Activated CD8-positive, alpha-beta T cell treated with anti-CD3 and anti-CD28 coated beads for 36 hours (primary cell): Measurements from ENCODE around the gene SEMA3B. TPM values are rescaled to one million over a fixed set of nuclear protein-coding genes. Genes with fewer than 3 reads are reported as not detected.

Experiments used
- ATAC-seq: fragments of 200-7000 bp; cut with Tn5 transposase; one replicate; pipeline ENCODE4 v1.10.0; 2021; ENCODE audit warnings: mild to moderate bottlenecking, moderate library complexity
- CTCF ChIA-PET: fragments of 350-600 bp; sonication (Branson Sonifier 250); formaldehyde crosslinking; loops from one replicate; lab custom pipeline; 2021; ENCODE audit warnings: antibody characterized with exemption; lab: Charles Lee
- POLR2A ChIA-PET: fragments of 350-600 bp; sonication (Branson Sonifier 250); formaldehyde crosslinking; loops from one replicate; lab custom pipeline; 2021; ENCODE audit warnings: antibody characterized with exemption; lab: Charles Lee
- DNase-seq: peaks from one replicate; pipeline ENCODE4 v3.0.0-alpha.2; 2020
- H3K27ac Mint-ChIP-seq: one replicate; pipeline ENCODE4 v1.8.0; 2021; ENCODE audit warnings: mild to moderate bottlenecking, mixed read lengths
- H3K27me3 Mint-ChIP-seq: one replicate; pipeline ENCODE4 v1.8.0; 2021; ENCODE audit warnings: mixed read lengths
- H3K36me3 Mint-ChIP-seq: one replicate; pipeline ENCODE4 v1.8.0; 2021; ENCODE audit warnings: low read depth, mixed read lengths
- H3K4me1 Mint-ChIP-seq: one replicate; pipeline ENCODE4 v1.8.0; 2021; ENCODE audit warnings: low read depth, mixed read lengths
- H3K4me3 Mint-ChIP-seq: one replicate; pipeline ENCODE4 v1.8.0; 2021; ENCODE audit warnings: mild to moderate bottlenecking, moderate library complexity, mixed read lengths
- H3K9me3 Mint-ChIP-seq: one replicate; pipeline ENCODE4 v1.8.0; 2021; ENCODE audit warnings: mixed read lengths
- intact Hi-C: fragments of 100-400 bp; cut with micrococcal nuclease; formaldehyde crosslinking; loops from one replicate; pipeline ENCODE4 v1.10.0; 2022
- total RNA-seq, 2 experiments: library from RNA; stranded (reverse); gene quantifications; one replicate each; pipeline ENCODE4 v1.2.3, GENCODE V29; 2021
- TF ChIP-seq, protein P1 (sequence below): fragments of 200-600 bp; IDR thresholded peaks from one replicate; pipeline ENCODE4 v1.8.0; 2022; ENCODE audit warnings: antibody characterized with exemption, mild to moderate bottlenecking

SEMA3B gene
- total RNA-seq, 2 experiments from 2014 or later = 1.6 to 2.3 TPM

GRCh38 chr3:50293079-50293801 is 24.3 kb downstream of the SEMA3B start:
- Mint-ChIP-seq H3K4me1 (peaks cover 18% of the 10 kb centered on the region), H3K4me3 (peak overlapping the region; percentile 95), H3K36me3 (peaks cover 29% of the 10 kb centered on the region), H3K9me3 (no peaks in the 10 kb centered on the region), H3K27ac (peak overlapping the region; percentile 93), H3K27me3 (no peaks in the 10 kb centered on the region)
- intact Hi-C loops = no loop called here
- CTCF ChIA-PET = interaction anchor here (1.0 to 2.1 kb wide), 5 partner anchors 47 to 68 kb away, joined by 3 to 8 read pairs (median 4); partner anchors contain the start of gene GNAI2
- POLR2A ChIA-PET = interaction anchor here (0.9 to 8.2 kb wide), 9 partner anchors 9 to 70 kb away, joined by 3 to 98 read pairs (median 4); partner anchors contain the start of genes LSMEM2 and TUSC2
- no peak for ATAC-seq
- TF ChIP-seq, protein P1, sequence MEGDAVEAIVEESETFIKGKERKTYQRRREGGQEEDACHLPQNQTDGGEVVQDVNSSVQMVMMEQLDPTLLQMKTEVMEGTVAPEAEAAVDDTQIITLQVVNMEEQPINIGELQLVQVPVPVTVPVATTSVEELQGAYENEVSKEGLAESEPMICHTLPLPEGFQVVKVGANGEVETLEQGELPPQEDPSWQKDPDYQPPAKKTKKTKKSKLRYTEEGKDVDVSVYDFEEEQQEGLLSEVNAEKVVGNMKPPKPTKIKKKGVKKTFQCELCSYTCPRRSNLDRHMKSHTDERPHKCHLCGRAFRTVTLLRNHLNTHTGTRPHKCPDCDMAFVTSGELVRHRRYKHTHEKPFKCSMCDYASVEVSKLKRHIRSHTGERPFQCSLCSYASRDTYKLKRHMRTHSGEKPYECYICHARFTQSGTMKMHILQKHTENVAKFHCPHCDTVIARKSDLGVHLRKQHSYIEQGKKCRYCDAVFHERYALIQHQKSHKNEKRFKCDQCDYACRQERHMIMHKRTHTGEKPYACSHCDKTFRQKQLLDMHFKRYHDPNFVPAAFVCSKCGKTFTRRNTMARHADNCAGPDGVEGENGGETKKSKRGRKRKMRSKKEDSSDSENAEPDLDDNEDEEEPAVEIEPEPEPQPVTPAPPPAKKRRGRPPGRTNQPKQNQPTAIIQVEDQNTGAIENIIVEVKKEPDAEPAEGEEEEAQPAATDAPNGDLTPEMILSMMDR = no peak
- DNase-seq = no peak

DNA sequence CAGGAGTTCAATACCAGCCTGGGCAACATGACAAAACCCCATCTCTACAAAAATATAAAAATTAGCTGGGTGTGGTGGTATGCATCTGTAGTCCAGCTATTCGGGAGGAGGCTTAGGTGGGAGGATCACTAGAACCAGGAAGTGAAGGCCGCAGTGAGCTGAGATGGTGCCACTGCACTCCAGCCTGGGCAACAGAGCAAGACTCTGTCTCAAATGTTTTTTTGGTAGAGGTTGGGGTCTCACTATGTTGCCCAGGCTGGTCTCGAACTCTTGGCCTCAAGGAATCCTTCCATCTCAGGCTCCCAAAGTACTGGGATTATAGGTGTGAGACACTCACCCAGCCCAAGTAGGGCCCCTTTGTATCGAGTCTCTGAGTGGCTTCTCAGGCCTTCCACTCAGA is 25.1 kb downstream of the SEMA3B start:
- POLR2A ChIA-PET = interaction anchor here (1.1 to 8.2 kb wide), 5 partner anchors 15 to 69 kb away, joined by 3 to 98 read pairs (median 4); partner anchors contain the start of genes LSMEM2 and TUSC2
- CTCF ChIA-PET = no interaction called here
- ATAC-seq (no peak), DNase-seq (no peak)
- no peak overlapping the region for H3K27ac Mint-ChIP-seq
- peaks cover 21% of the 10 kb centered on the region for H3K36me3 Mint-ChIP-seq
- intact Hi-C loops = no loop called here
- peaks cover 19% of the 10 kb centered on the region for H3K4me1 Mint-ChIP-seq
- no peak overlapping the region for H3K4me3 Mint-ChIP-seq
- no peaks in the 10 kb centered on the region for H3K9me3 Mint-ChIP-seq
- TF ChIP-seq, protein P1 = no peak
- no peaks in the 10 kb centered on the region for H3K27me3 Mint-ChIP-seq

- TF ChIP-seq, protein P1 = no peak
- Mint-ChIP-seq H3K9me3 (no peaks in the 10 kb centered on the region), H3K36me3 (peaks cover 15% of the 10 kb centered on the region), H3K27me3 (no peaks in the 10 kb centered on the region), H3K4me1 (peaks cover 19% of the 10 kb centered on the region), H3K27ac (no peak overlapping the region), H3K4me3 (no peak overlapping the region)
- ATAC-seq (no peak), DNase-seq (no peak)
- CTCF ChIA-PET = interaction anchor here (1.2 kb wide), 1 partner anchor 29 kb away, joined by 3 read pairs; no protein-coding TSS in a partner anchor
- intact Hi-C loops = no loop called here
- POLR2A ChIA-PET = interaction anchor here (1.1 to 3.7 kb wide), 3 partner anchors 10 to 43 kb away, joined by 3 to 20 read pairs (median 7); partner anchors contain the start of gene TUSC2
These were observed 25.8 kb downstream of the SEMA3B start for GRCh38 chr3:50294492-50295403.

- H3K27ac Mint-ChIP-seq = no peak overlapping the region
- CTCF ChIA-PET = interaction anchor here (1.1 to 1.2 kb wide), 2 partner anchors 28 to 49 kb away, joined by 3 read pairs; no protein-coding TSS in a partner anchor
- POLR2A ChIA-PET = interaction anchor here (1.6 kb wide), 1 partner anchor 11 kb away, joined by 7 read pairs; no protein-coding TSS in a partner anchor
- no peaks in the 10 kb centered on the region for H3K27me3 Mint-ChIP-seq
- no peaks in the 10 kb centered on the region for H3K9me3 Mint-ChIP-seq
- TF ChIP-seq, protein P1 = no peak
- peaks cover 23% of the 10 kb centered on the region for H3K4me1 Mint-ChIP-seq
- intact Hi-C loops = no loop called here
- H3K36me3 Mint-ChIP-seq = peaks cover 6% of the 10 kb centered on the region
- no peak overlapping the region for H3K4me3 Mint-ChIP-seq
- no peak for ATAC-seq
- DNase-seq = no peak
These were observed 26.8 kb downstream of the SEMA3B start for GRCh38 chr3:50295553-50296431.
